ENCODE results near the gene LYRM4. TPM values are rescaled to one million over a fixed set of nuclear protein-coding genes. Genes with fewer than 3 reads are reported as not detected.

Gene LYRM4
- total and polyA plus RNA-seq, 9 of the 15 experiments (the other 6 are each of a cell fraction or from before 2014, with no cell fraction given) = 24.2 to 69.4 (median 41.8) TPM

DNA sequence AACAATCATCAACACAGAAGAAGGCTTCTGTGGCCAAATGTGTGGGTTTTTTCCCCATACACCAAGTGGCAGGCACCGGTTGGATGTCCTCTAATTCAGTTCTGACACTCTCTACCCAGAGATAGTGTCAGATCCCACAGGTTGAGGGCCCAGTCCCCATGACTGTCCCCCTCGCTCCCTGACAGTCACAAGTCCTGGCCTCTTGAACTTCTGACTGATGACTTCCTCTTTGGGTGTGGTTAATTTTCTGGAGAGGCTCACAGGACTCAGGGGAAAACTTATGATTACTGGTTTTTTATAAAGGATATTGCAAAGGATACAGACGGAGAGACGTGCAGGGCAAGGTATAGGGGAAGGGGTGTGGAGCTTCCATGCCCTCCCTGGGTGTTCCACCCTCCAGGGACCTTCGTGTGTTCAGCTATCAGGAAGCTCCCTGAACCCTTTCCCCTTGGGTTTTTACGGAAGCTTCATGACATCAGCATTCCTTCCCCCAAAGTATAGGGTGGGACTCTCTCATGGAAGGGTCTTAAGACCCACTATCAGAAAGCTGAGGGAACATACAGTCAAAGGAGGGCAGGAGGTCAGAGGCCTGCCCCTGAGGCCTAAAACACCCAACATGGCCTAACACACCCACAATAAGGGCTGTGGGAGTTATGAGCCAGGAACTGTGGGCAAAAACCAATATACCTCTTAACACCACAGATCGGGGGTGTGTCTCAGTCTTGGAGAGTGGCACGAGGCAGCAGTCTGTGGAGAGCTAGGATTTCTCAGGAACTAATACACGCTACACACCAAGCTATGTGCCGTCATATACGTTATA is 33.9 kb upstream of the LYRM4 start (continued):
- TF ChIP-seq MGA (IDR thresholded peaks at IDR 0.05) (peak; percentile 40; the same call in 1 of the 2 replicates), ZBTB17 (CRISPR knock-in tag; IDR thresholded peaks at IDR 0.05) (no peak; the same call in 1 of the 2 replicates), KLF1 (tag; IDR thresholded peaks at IDR 0.05) (0 out of 2 replicates have a peak, but pooled peaks have one; percentile 23), PHF20 (IDR thresholded peaks at IDR 0.05; ENCODE audit: partially characterized antibody) (peak; percentile 46), PTTG1 (tag; IDR thresholded peaks at IDR 0.05; ENCODE audit: low read depth) (no peak), JUND (IDR thresholded peaks at IDR 0.05; ENCODE audit: borderline replicate concordance, low read depth, low read length) (no peak), JUND (tag; IDR thresholded peaks at IDR 0.05; ENCODE audit: borderline replicate concordance, low read depth, low read length) (0 out of 3 replicates have a peak, but pooled peaks have one; percentile 15), ZNF395 (CRISPR knock-in tag; IDR thresholded peaks at IDR 0.05) (peak; percentile 84; the same call in 1 of the 2 replicates), ZNF717 (CRISPR knock-in tag; IDR thresholded peaks at IDR 0.05) (no peak), MLLT1 (IDR thresholded peaks at IDR 0.05) (peak in 1 of 2 experiments; percentile 68; a peak in 1 of 4 replicates)
- TF ChIP-seq, protein P1, sequence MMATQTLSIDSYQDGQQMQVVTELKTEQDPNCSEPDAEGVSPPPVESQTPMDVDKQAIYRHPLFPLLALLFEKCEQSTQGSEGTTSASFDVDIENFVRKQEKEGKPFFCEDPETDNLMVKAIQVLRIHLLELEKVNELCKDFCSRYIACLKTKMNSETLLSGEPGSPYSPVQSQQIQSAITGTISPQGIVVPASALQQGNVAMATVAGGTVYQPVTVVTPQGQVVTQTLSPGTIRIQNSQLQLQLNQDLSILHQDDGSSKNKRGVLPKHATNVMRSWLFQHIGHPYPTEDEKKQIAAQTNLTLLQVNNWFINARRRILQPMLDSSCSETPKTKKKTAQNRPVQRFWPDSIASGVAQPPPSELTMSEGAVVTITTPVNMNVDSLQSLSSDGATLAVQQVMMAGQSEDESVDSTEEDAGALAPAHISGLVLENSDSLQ (IDR thresholded peaks at IDR 0.05) = peak; percentile 80

Measured in K562 (cell line).